NCI-H774 (cell line): ENCODE results near the gene CEP95.
A peak's percentile ranks its signal among the peaks of the same experiment; 100 is the strongest.
"Not testable (repeated sequence)": the region's sequence is repeated elsewhere in the genome, so short reads cannot be mapped to it uniquely, and the experiment has no call there.

Experiments used
- DNase-seq: peaks from one replicate; lab custom pipeline; 2025; lab: John Stamatoyannopoulos, UW

The CEP95 gene

GRCh38 chr17:64506576-64507412, at the start of gene CEP95:
CEP95 (plus strand) TSS chr17:64506977; CDS start chr17:64507098, 121 bp downstream.
- DNase-seq = peak; percentile 97

GRCh38 chr17:64457156-64457555, 49.6 kb upstream of the CEP95 start:
- no peak for DNase-seq

GRCh38 chr17:64458756-64459155, 48.0 kb upstream of the CEP95 start:
- no peak for DNase-seq

GRCh38 chr17:64459284-64459747, 47.5 kb upstream of the CEP95 start:
- DNase-seq = no peak

GRCh38 chr17:64459818-64460217, 47.0 kb upstream of the CEP95 start:
- not testable (repeated sequence) for DNase-seq

- DNase-seq = no peak
Measured at GRCh38 chr17:64460955-64461354, 45.8 kb upstream of the CEP95 start.

GRCh38 chr17:64461788-64462187, 45.0 kb upstream of the CEP95 start:
- no peak for DNase-seq

GRCh38 chr17:64466019-64466735, 40.6 kb upstream of the CEP95 start:
- DNase-seq = no peak

GRCh38 chr17:64466834-64467233, 39.9 kb upstream of the CEP95 start:
- not testable (repeated sequence) for DNase-seq

- no peak for DNase-seq
Measured at GRCh38 chr17:64470625-64471024, 36.2 kb upstream of the CEP95 start.

GRCh38 chr17:64471440-64471839, 35.3 kb upstream of the CEP95 start:
- no peak for DNase-seq

GRCh38 chr17:64472564-64472963, 34.2 kb upstream of the CEP95 start:
- DNase-seq = no peak

- no peak for DNase-seq
Measured at GRCh38 chr17:64477849-64478248, 28.9 kb upstream of the CEP95 start.

GRCh38 chr17:64480951-64481350, 25.8 kb upstream of the CEP95 start:
- DNase-seq = no peak

GRCh38 chr17:64484380-64484779, 22.4 kb upstream of the CEP95 start:
- no peak for DNase-seq

- no peak for DNase-seq
Measured at GRCh38 chr17:64488301-64488700, 18.5 kb upstream of the CEP95 start.

- no peak for DNase-seq
Measured at GRCh38 chr17:64491034-64491860, 15.5 kb upstream of the CEP95 start.

GRCh38 chr17:64491994-64492393, 14.8 kb upstream of the CEP95 start:
- no peak for DNase-seq

- no peak for DNase-seq
Measured at GRCh38 chr17:64492481-64493109, 14.2 kb upstream of the CEP95 start.

- DNase-seq = no peak
Measured at GRCh38 chr17:64494121-64494520, 12.7 kb upstream of the CEP95 start.

- DNase-seq = not testable (repeated sequence)
Measured at GRCh38 chr17:64495300-64495699, 11.5 kb upstream of the CEP95 start.

GRCh38 chr17:64496348-64496785, 10.4 kb upstream of the CEP95 start:
- no peak for DNase-seq
